H1 (cell line): ENCODE measurements around the gene PSORS1C1. TPM values are rescaled to one million over a fixed set of nuclear protein-coding genes. Genes with fewer than 3 reads are reported as not detected.

Experiments
- CTCF ChIA-PET: fragments of 300-600 bp; sonication (Branson Sonifier 250); formaldehyde crosslinking; loops from one replicate; lab custom pipeline; 2021; ENCODE audit not compliant: partially characterized antibody; lab: Charles Lee
- POLR2A ChIA-PET: fragments of 300-600 bp; sonication (Branson Sonifier 250); formaldehyde crosslinking; loops from one replicate; lab custom pipeline; 2021; ENCODE audit warnings: inconsistent platforms; ENCODE audit not compliant: partially characterized antibody; lab: Charles Lee
- DNase-seq, 2 experiments: peaks; one replicate each; pipeline versions ENCODE4 v3.0.0 to v3.0.0-alpha.2; 2010 to 2022; ENCODE audit warnings: low spot score in 2 of 2, low read depth in 1 of 2, mixed read lengths in 1 of 2
- FAIRE-seq: peaks from 2 replicates; lab custom pipeline; 2011; peaks lifted over from hg19 to GRCh38; lab: Jason Lieb, UNC
- H2AFZ ChIP-seq: 2 replicates; pipeline ENCODE4 v1.8.1; 2012; ENCODE audit warnings: low read length, inconsistent platforms
- H2AK5ac ChIP-seq: 2 replicates; pipeline ENCODE4 v1.6.1; 2013; ENCODE audit warnings: low read depth, low read length
- H2BK120ac ChIP-seq: replicated peaks from 2 replicates; pipeline ENCODE3; 2013; ENCODE audit warnings: low read depth, low read length, inconsistent platforms
- H2BK12ac ChIP-seq: 2 replicates; pipeline ENCODE4 v1.6.1; 2013; ENCODE audit warnings: low read depth, low read length
- H2BK15ac ChIP-seq: 2 replicates; pipeline ENCODE4 v1.6.1; 2013; ENCODE audit warnings: low read length
- H2BK20ac ChIP-seq: 2 replicates; pipeline ENCODE4 v1.6.1; 2013; ENCODE audit warnings: low read length
- H2BK5ac ChIP-seq: 2 replicates; pipeline ENCODE4 v1.6.1; 2013; ENCODE audit warnings: low read depth, low read length
- H3K14ac ChIP-seq: 2 replicates; pipeline ENCODE4 v1.6.1; 2013; ENCODE audit warnings: inconsistent platforms; ENCODE audit not compliant: insufficient read length
- H3K18ac ChIP-seq: 2 replicates; pipeline ENCODE4 v1.6.1; 2013; ENCODE audit warnings: low read length; ENCODE audit errors: extremely low read depth
- H3K23ac ChIP-seq: 2 replicates; pipeline ENCODE4 v1.6.1; 2013; ENCODE audit warnings: inconsistent platforms; ENCODE audit not compliant: insufficient read length
- H3K23me2 ChIP-seq: 2 replicates; pipeline ENCODE4 v1.6.1; 2013; ENCODE audit warnings: low read depth, low read length
- H3K27ac ChIP-seq: 2 replicates; pipeline ENCODE4 v1.6.1; 2011; ENCODE audit warnings: low read depth, low read length, inconsistent platforms
- H3K27me3 ChIP-seq, 4 experiments: replicated peaks in 1 of 4; 1 replicate in 1 of 4; 2 replicates in 3 of 4; pipeline versions ENCODE4 v1.6.1 to v1.8.1; 2011 to 2013; ENCODE audit warnings: low read length in 3 of 4, mild to moderate bottlenecking in 3 of 4, inconsistent platforms in 2 of 4, mixed read lengths in 2 of 4, moderate library complexity in 1 of 4; ENCODE audit not compliant: control insufficient read depth in 3 of 4, insufficient read depth in 3 of 4; ENCODE audit errors: extremely low read depth in 1 of 4
- H3K36me3 ChIP-seq, 4 experiments: 2 replicates each; pipeline versions ENCODE4 v1.6.1 to v1.8.1; 2011 to 2013; ENCODE audit warnings: mild to moderate bottlenecking in 4 of 4, low read length in 3 of 4, moderate library complexity in 2 of 4, control low read depth in 1 of 4, inconsistent platforms in 1 of 4; ENCODE audit not compliant: insufficient read depth in 4 of 4, control insufficient read depth in 2 of 4
- H3K4ac ChIP-seq: replicated peaks from 2 replicates; pipeline ENCODE3; 2013; ENCODE audit warnings: low read length, low read depth, mixed read lengths, inconsistent platforms; ENCODE audit not compliant: insufficient read length
- H3K4me1 ChIP-seq, 4 experiments: replicated peaks in 1 of 4; 1 replicate in 1 of 4; 2 replicates in 3 of 4; pipeline versions ENCODE4 v1.6.1 to v1.8.1; 2011 to 2013; ENCODE audit warnings: low read length in 3 of 4, inconsistent platforms in 2 of 4, mixed read lengths in 1 of 4; ENCODE audit not compliant: insufficient read depth in 4 of 4, control insufficient read depth in 3 of 4
- H3K4me2 ChIP-seq, 2 experiments: 2 replicates each; pipeline versions ENCODE4 v1.6.1 to v1.8.1; 2011 to 2013; ENCODE audit warnings: low read depth in 2 of 2, low read length in 2 of 2, control low read depth in 1 of 2, inconsistent platforms in 1 of 2, mild to moderate bottlenecking in 1 of 2; ENCODE audit not compliant: insufficient read depth in 1 of 2
- H3K4me3 ChIP-seq, 4 experiments: fragments of 200-600, 300-600 bp in 1 of 4; sonication (generic), shearing (Covaris generic), sonication (Bioruptor Twin) in 1 of 4; 2 replicates each; pipeline versions ENCODE4 v1.5.1 to v1.8.1; 2011 to 2016; ENCODE audit warnings: low read length in 4 of 4, low read depth in 3 of 4, control low read depth in 2 of 4, inconsistent platforms in 2 of 4, mild to moderate bottlenecking in 2 of 4, mixed read lengths in 1 of 4, moderate library complexity in 1 of 4; ENCODE audit not compliant: insufficient read depth in 2 of 4; ENCODE audit errors: extremely low read depth in 1 of 4
- H3K56ac ChIP-seq: replicated peaks from 2 replicates; pipeline ENCODE3; 2013; ENCODE audit warnings: low read depth, mild to moderate bottlenecking, mixed read lengths, low read length, inconsistent platforms; ENCODE audit not compliant: insufficient read length
- H3K79me1 ChIP-seq: 2 replicates; pipeline ENCODE4 v1.6.1; 2013; ENCODE audit warnings: low read depth, low read length, control low read depth
- H3K79me2 ChIP-seq, 2 experiments: 2 replicates each; pipeline versions ENCODE4 v1.6.1 to v1.8.1; 2012 to 2013; ENCODE audit warnings: low read length in 2 of 2, mild to moderate bottlenecking in 2 of 2, inconsistent platforms in 1 of 2; ENCODE audit not compliant: insufficient read depth in 2 of 2, control insufficient read depth in 1 of 2
- H3K9ac ChIP-seq, 4 experiments: replicated peaks in 1 of 4; 1 replicate in 1 of 4; 2 replicates in 3 of 4; pipeline versions ENCODE4 v1.6.1 to v1.8.1; 2011 to 2013; ENCODE audit warnings: low read depth in 3 of 4, low read length in 3 of 4, control low read depth in 2 of 4, mild to moderate bottlenecking in 2 of 4, moderate library complexity in 2 of 4, inconsistent platforms in 1 of 4; ENCODE audit errors: extremely low read depth in 1 of 4
- H3K9me3 ChIP-seq, 2 experiments: 2 replicates each; pipeline versions ENCODE4 v1.6.1 to v1.8.1; 2012 to 2013; ENCODE audit warnings: mild to moderate bottlenecking in 2 of 2, moderate library complexity in 2 of 2, control low read depth in 1 of 2, inconsistent platforms in 1 of 2, low read depth in 1 of 2, low read length in 1 of 2, mixed read lengths in 1 of 2; ENCODE audit not compliant: insufficient read depth in 2 of 2
- H4K20me1 ChIP-seq, 2 experiments: replicated peaks in 1 of 2; 2 replicates each; pipeline versions ENCODE3 to v1.8.1; 2011 to 2013; ENCODE audit warnings: inconsistent platforms in 2 of 2, low read length in 2 of 2, mild to moderate bottlenecking in 1 of 2; ENCODE audit not compliant: insufficient read depth in 2 of 2, control insufficient read depth in 1 of 2
- H4K5ac ChIP-seq: 2 replicates; pipeline ENCODE4 v1.6.1; 2013; ENCODE audit warnings: low read length, low read depth, mixed read lengths, inconsistent platforms; ENCODE audit not compliant: insufficient read length
- H4K8ac ChIP-seq: 2 replicates; pipeline ENCODE4 v1.8.0; 2013; ENCODE audit warnings: mild to moderate bottlenecking, moderate library complexity, low read length, inconsistent platforms; ENCODE audit not compliant: insufficient read depth; ENCODE audit errors: extremely low read depth
- H4K91ac ChIP-seq: replicated peaks from 2 replicates; pipeline ENCODE3; 2013; ENCODE audit warnings: low read length, mixed read lengths, inconsistent platforms; ENCODE audit not compliant: insufficient read length
- ASH2L ChIP-seq: fragments of 200-600, 300-600 bp; sonication (generic); IDR thresholded peaks from one replicate; pipeline ENCODE4 v1.7.1; 2017; ENCODE audit warnings: low read length
- ATF3 ChIP-seq: IDR thresholded peaks from 2 replicates; pipeline ENCODE4 v1.6.1; 2011; ENCODE audit warnings: low read depth, mild to moderate bottlenecking, low read length; ENCODE audit not compliant: insufficient read depth
- BCL11A ChIP-seq, 2 experiments: IDR thresholded peaks; one replicate each; pipeline ENCODE4 v1.6.1; 2011; ENCODE audit warnings: low read depth in 2 of 2, low read length in 2 of 2, mild to moderate bottlenecking in 2 of 2
- BRCA1 ChIP-seq: IDR thresholded peaks from 2 replicates; pipeline ENCODE4 v1.6.1; 2012; ENCODE audit warnings: low read depth, low read length, improper control_type of control experiment
- E2F6 ChIP-seq: IDR thresholded peaks from 2 replicates; pipeline ENCODE4 v1.6.1; 2012; ENCODE audit warnings: inconsistent platforms
- EZH2 ChIP-seq: fragments of 200-600 bp; sonication (generic); IDR thresholded peaks from 2 replicates; pipeline ENCODE4 v1.7.1; 2012; ENCODE audit warnings: low read depth, mild to moderate bottlenecking, moderate library complexity, low read length, inconsistent platforms; ENCODE audit not compliant: severe bottlenecking
- FOSL1 ChIP-seq: IDR thresholded peaks from 2 replicates; pipeline ENCODE4 v1.6.1; 2011; ENCODE audit warnings: mild to moderate bottlenecking, low read depth, low read length, moderate library complexity; ENCODE audit not compliant: insufficient read depth
- GTF2F1 ChIP-seq: IDR thresholded peaks from 2 replicates; pipeline ENCODE4 v1.6.1; 2012; ENCODE audit warnings: low read depth, low read length, improper control_type of control experiment, borderline replicate concordance
- PHF8 ChIP-seq: fragments of 200-600 bp; sonication (generic); conservative IDR thresholded peaks from 2 replicates; pipeline ENCODE4 v1.7.1; 2012; ENCODE audit warnings: low read depth, mild to moderate bottlenecking, inconsistent platforms, low read length, moderate library complexity
- TCF12 ChIP-seq: IDR thresholded peaks from 2 replicates; pipeline ENCODE4 v1.6.1; 2011; ENCODE audit warnings: low read depth, mild to moderate bottlenecking, low read length
- WGBS, 2 experiments: shearing (Covaris generic) in 1 of 2; methylation state at CpG; one replicate each; pipeline versions ENCODE4 v1.1.6 to v1.1.7; 2013 to 2015; ENCODE audit warnings: low lambda C conversion rate in 2 of 2, mixed read lengths in 2 of 2, inconsistent platforms in 1 of 2, low coverage in 1 of 2, missing lambda C conversion rate in 1 of 2; ENCODE audit not compliant: insufficient replicate concordance in 2 of 2, insufficient coverage in 1 of 2, insufficient read length in 1 of 2; ENCODE audit errors: extremely low coverage in 1 of 2, missing lambda C conversion rate in 1 of 2; 5-methylcytosine and 5-hydroxymethylcytosine counted together
- polyA plus RNA-seq, 7 experiments: library from polyadenylated mRNA; depleted of rRNA in 3 of 7; stranded (reverse) in 5 of 7; unstranded in 2 of 7; fragments of >200 nt in 5 of 7; fragments of 200-250 nt in 2 of 7; gene quantifications; 1 replicate in 5 of 7; 2 replicates in 1 of 7; 4 replicates in 1 of 7; pipeline versions ENCODE4 v1.2.1 to v1.2.3, GENCODE V29; 2011 to 2013; ENCODE audit warnings: missing spikeins in 2 of 7, mixed read lengths in 2 of 7
- total RNA-seq: library from RNA; stranded (reverse); fragmentation: NEBNext Ultra II Directional; extraction: Animal tissue kit (Norgen Biotek cat#: 25700); gene quantifications from 2 replicates; pipeline ENCODE4 v1.2.1, GENCODE V29; 2021

Gene PSORS1C1
- total and polyA plus RNA-seq, 2 of the 8 experiments (the other 6 are each of a cell fraction or from before 2014, with no cell fraction given) = 0.12 to 0.52 TPM

- no peak overlapping the region for H4K5ac ChIP-seq
- FAIRE-seq (no peak), DNase-seq (no peak)
- H3K23ac ChIP-seq = no peak overlapping the region
- H3K27me3 ChIP-seq = no peaks in the 10 kb centered on the region
- peaks cover 4 to 16% (median 7%) of the 10 kb centered on the region in 4 experiments; a peak in 6 of 7 replicates for H3K4me1 ChIP-seq
- no peak overlapping the region for H3K14ac ChIP-seq
- H3K36me3 ChIP-seq = no peaks in the 10 kb centered on the region
- no peaks in the 10 kb centered on the region for H3K9me3 ChIP-seq
- H3K4ac ChIP-seq = no peak overlapping the region
- ChIA-PET POLR2A (no interaction called here), CTCF (interaction anchor here (1.3 kb wide), 1 partner anchor 131 kb away, joined by 7 read pairs; no protein-coding TSS in a partner anchor)
- no peak overlapping the region for H3K9ac ChIP-seq
- no peak overlapping the region for H2BK120ac ChIP-seq
- WGBS, 2 experiments = 76% methylated on average over 4 of the region's 4 CpGs; no CpG with 5 or more reads in 1 of the 2 experiments
- no peaks in the 10 kb centered on the region for H3K79me2 ChIP-seq
- no peaks in the 10 kb centered on the region for H3K79me1 ChIP-seq
- no peak overlapping the region for H4K91ac ChIP-seq
- no peak overlapping the region for H2BK15ac ChIP-seq
- H4K8ac ChIP-seq = no peak overlapping the region
- no peak overlapping the region for H2BK20ac ChIP-seq
- no peak overlapping the region for H2AK5ac ChIP-seq
- no peak overlapping the region for H3K4me3 ChIP-seq
- H3K23me2 ChIP-seq = no peaks in the 10 kb centered on the region
- no peak overlapping the region for H3K56ac ChIP-seq
- H2BK12ac ChIP-seq = no peak overlapping the region
- H3K18ac ChIP-seq = no peak overlapping the region
- H3K27ac ChIP-seq = no peak overlapping the region
- no peak overlapping the region for H2BK5ac ChIP-seq
- no peak overlapping the region for H3K4me2 ChIP-seq
- H2AFZ ChIP-seq = no peak overlapping the region
- no peaks in the 10 kb centered on the region for H4K20me1 ChIP-seq
- no peak for TF ChIP-seq ATF3
- TF ChIP-seq FOSL1 = no peak
- TF ChIP-seq GTF2F1 = no peak
- no peak for TF ChIP-seq ASH2L
- TF ChIP-seq BRCA1 = no peak
- no peak for TF ChIP-seq E2F6
- no peak for TF ChIP-seq PHF8
- no peak for TF ChIP-seq EZH2
- TF ChIP-seq TCF12 = no peak
- no peak for TF ChIP-seq BCL11A (IDR thresholded peaks at IDR 0.05; ENCODE audit: low read depth in 2 of 2, low read length in 2 of 2)
Observed at GRCh38 chr6:31074401-31074800, 40.2 kb upstream of the PSORS1C1 start.
